GM19025 (cell line): ENCODE results near the gene TUNAR.
"Not testable (repeated sequence)": the region's sequence is repeated elsewhere in the genome, so short reads cannot be mapped to it uniquely, and the experiment has no call there.

ENCODE experiments used
- ATAC-seq: cut with Tn5 transposase; IDR thresholded peaks from one replicate; pipeline ENCODE4 v1.9.1; 2021; ENCODE audit warnings: mild to moderate bottlenecking, low read depth, moderate library complexity; ENCODE audit not compliant: unreplicated experiment

TUNAR gene

GRCh38 chr14:95961481-95961880, 84.8 kb downstream of the TUNAR start:
- ATAC-seq = no peak

- no peak for ATAC-seq
Measured at GRCh38 chr14:95964901-95965300, 88.3 kb downstream of the TUNAR start.

GRCh38 chr14:95968048-95968447, 91.4 kb downstream of the TUNAR start:
- ATAC-seq = not testable (repeated sequence)
